ENCODE results near the gene GOLGA6C. TPM values are rescaled to one million over a fixed set of nuclear protein-coding genes. Genes with fewer than 3 reads are reported as not detected.

Gene GOLGA6C
- total and polyA plus RNA-seq, 4 donors = 0.08 TPM; not detected in 3

DNA sequence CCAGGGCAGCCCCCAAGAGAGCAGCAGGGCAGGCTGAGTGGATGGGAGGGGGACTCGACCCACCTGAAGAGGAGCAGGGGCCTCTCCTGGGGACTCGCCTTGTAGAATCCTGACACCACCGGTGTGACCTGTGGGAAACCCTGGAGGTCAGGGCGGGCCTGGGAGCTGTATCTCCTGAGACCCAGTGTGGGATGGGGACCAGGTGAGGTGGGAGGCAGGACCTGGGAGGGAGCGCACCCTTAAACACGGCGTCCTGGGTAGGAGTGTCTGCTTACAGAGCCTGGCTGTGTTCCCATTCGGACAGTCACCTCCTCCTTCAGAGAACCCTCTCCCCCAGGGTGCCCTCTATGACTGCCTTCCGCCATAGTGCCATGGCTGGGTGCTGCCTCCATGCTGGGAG is 29.3 kb upstream of the GOLGA6C start:
- H3K27ac ChIP-seq (ENCODE audit: low read depth in 1 of 2, low read length in 2 of 2) = no peak overlapping the region
- peaks cover 0 to 6% (median 0%) of the 10 kb centered on the region in 4 donors for H3K27me3 ChIP-seq (ENCODE audit: control insufficient read depth in 4 of 4, insufficient read depth in 4 of 4, low read length in 3 of 4)
- no peak overlapping the region for H3K9ac ChIP-seq (ENCODE audit: low read depth in 1 of 2, low read length in 2 of 2)
- no peaks in the 10 kb centered on the region for H3K9me3 ChIP-seq (ENCODE audit: control insufficient read depth in 4 of 4, low read length in 3 of 4)
- peaks cover 0 to 2% (median 0%) of the 10 kb centered on the region in 4 donors for H3K4me1 ChIP-seq (ENCODE audit: control insufficient read depth in 4 of 4, insufficient read depth in 4 of 4, low read length in 3 of 4)
- DNase-seq (ENCODE audit: low spot score) = no peak
- H3K36me3 ChIP-seq (ENCODE audit: control insufficient read depth in 4 of 4, insufficient read depth in 3 of 4, low read depth in 1 of 4, low read length in 3 of 4) = no peaks in the 10 kb centered on the region
- TF ChIP-seq, protein P1, sequence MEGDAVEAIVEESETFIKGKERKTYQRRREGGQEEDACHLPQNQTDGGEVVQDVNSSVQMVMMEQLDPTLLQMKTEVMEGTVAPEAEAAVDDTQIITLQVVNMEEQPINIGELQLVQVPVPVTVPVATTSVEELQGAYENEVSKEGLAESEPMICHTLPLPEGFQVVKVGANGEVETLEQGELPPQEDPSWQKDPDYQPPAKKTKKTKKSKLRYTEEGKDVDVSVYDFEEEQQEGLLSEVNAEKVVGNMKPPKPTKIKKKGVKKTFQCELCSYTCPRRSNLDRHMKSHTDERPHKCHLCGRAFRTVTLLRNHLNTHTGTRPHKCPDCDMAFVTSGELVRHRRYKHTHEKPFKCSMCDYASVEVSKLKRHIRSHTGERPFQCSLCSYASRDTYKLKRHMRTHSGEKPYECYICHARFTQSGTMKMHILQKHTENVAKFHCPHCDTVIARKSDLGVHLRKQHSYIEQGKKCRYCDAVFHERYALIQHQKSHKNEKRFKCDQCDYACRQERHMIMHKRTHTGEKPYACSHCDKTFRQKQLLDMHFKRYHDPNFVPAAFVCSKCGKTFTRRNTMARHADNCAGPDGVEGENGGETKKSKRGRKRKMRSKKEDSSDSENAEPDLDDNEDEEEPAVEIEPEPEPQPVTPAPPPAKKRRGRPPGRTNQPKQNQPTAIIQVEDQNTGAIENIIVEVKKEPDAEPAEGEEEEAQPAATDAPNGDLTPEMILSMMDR (IDR thresholded peaks at IDR 0.05; ENCODE audit: low read depth, low read length, missing input control) = no peak
- no peak for TF ChIP-seq RXRA (IDR thresholded peaks at IDR 0.05)
- TF ChIP-seq GABPA (IDR thresholded peaks at IDR 0.05 in 1 of 2, conservative IDR thresholded peaks at IDR 0.05 in 1 of 2) = no peak
- TF ChIP-seq, protein P2, sequence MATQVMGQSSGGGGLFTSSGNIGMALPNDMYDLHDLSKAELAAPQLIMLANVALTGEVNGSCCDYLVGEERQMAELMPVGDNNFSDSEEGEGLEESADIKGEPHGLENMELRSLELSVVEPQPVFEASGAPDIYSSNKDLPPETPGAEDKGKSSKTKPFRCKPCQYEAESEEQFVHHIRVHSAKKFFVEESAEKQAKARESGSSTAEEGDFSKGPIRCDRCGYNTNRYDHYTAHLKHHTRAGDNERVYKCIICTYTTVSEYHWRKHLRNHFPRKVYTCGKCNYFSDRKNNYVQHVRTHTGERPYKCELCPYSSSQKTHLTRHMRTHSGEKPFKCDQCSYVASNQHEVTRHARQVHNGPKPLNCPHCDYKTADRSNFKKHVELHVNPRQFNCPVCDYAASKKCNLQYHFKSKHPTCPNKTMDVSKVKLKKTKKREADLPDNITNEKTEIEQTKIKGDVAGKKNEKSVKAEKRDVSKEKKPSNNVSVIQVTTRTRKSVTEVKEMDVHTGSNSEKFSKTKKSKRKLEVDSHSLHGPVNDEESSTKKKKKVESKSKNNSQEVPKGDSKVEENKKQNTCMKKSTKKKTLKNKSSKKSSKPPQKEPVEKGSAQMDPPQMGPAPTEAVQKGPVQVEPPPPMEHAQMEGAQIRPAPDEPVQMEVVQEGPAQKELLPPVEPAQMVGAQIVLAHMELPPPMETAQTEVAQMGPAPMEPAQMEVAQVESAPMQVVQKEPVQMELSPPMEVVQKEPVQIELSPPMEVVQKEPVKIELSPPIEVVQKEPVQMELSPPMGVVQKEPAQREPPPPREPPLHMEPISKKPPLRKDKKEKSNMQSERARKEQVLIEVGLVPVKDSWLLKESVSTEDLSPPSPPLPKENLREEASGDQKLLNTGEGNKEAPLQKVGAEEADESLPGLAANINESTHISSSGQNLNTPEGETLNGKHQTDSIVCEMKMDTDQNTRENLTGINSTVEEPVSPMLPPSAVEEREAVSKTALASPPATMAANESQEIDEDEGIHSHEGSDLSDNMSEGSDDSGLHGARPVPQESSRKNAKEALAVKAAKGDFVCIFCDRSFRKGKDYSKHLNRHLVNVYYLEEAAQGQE (IDR thresholded peaks at IDR 0.05) = no peak
- no peak for TF ChIP-seq FOXA1 (IDR thresholded peaks at IDR 0.05)
- TF ChIP-seq NR2F2 (IDR thresholded peaks at IDR 0.05) = no peak
- TF ChIP-seq, protein P3, sequence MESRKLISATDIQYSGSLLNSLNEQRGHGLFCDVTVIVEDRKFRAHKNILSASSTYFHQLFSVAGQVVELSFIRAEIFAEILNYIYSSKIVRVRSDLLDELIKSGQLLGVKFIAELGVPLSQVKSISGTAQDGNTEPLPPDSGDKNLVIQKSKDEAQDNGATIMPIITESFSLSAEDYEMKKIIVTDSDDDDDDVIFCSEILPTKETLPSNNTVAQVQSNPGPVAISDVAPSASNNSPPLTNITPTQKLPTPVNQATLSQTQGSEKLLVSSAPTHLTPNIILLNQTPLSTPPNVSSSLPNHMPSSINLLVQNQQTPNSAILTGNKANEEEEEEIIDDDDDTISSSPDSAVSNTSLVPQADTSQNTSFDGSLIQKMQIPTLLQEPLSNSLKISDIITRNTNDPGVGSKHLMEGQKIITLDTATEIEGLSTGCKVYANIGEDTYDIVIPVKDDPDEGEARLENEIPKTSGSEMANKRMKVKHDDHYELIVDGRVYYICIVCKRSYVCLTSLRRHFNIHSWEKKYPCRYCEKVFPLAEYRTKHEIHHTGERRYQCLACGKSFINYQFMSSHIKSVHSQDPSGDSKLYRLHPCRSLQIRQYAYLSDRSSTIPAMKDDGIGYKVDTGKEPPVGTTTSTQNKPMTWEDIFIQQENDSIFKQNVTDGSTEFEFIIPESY (IDR thresholded peaks at IDR 0.05) = no peak
- TF ChIP-seq HNF4A (conservative IDR thresholded peaks at IDR 0.05) = no peak
- TF ChIP-seq EGR1 (IDR thresholded peaks at IDR 0.05; ENCODE audit: low read depth in 2 of 2) = no peak
- TF ChIP-seq HNF4G (IDR thresholded peaks at IDR 0.05) = no peak
- WGBS = 86% methylated on average over 9 of the region's 9 CpGs
- no peak overlapping the region for H3K4me3 ChIP-seq (ENCODE audit: low read depth in 1 of 3, low read length in 3 of 3)

DNA sequence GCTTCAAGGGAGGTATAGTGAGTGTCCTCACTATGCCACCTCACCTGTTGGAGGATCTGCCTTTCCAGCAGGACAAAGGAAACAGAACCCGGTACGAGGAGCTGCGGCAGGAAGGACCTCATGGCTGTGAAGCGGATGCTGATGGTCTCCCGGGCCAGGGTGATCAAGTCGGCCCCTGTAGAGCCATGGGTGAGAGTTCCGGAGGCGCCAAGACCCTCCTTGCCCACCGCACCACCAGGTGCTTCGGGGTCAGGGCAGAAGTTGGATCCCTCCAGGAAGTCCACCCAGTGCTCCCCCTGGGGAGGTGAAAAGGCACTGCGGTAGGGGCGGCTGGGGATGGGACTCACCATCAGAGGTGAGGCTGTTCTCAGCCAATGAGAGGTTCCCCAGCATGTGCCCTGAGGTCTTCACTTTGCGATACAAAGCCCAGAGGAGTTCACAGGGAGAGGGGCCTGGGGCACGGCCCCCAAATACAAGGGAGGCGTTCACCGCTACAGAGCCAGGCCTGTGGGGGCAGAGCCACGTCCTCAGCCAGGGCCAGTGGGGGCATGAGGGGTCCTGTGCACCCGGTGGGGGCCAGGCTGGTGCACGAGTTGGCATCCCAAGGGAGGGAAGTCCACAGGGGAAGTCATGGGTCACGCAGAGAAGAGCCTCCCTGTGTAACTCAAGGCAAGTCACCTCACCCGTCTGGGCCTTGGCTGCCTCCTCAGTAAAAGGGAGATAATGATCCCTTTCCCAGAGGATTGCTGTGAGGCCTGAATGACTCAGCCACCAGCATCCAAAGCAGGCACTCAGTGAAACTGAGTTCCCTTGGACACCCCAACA is 28.7 kb upstream of the GOLGA6C start:
- WGBS = 94% methylated on average over 21 of the region's 21 CpGs
- no peak overlapping the region for H3K4me3 ChIP-seq (ENCODE audit: low read depth in 1 of 3, low read length in 3 of 3)
- DNase-seq (ENCODE audit: low spot score) = no peak
- H3K4me1 ChIP-seq (ENCODE audit: control insufficient read depth in 4 of 4, insufficient read depth in 4 of 4, low read length in 3 of 4) = peaks cover 0 to 2% (median 0%) of the 10 kb centered on the region in 4 donors
- H3K36me3 ChIP-seq (ENCODE audit: control insufficient read depth in 4 of 4, insufficient read depth in 3 of 4, low read depth in 1 of 4, low read length in 3 of 4) = no peaks in the 10 kb centered on the region
- peaks cover 0 to 6% (median 0%) of the 10 kb centered on the region in 4 donors for H3K27me3 ChIP-seq (ENCODE audit: control insufficient read depth in 4 of 4, insufficient read depth in 4 of 4, low read length in 3 of 4)
- H3K9me3 ChIP-seq (ENCODE audit: control insufficient read depth in 4 of 4, low read length in 3 of 4) = no peaks in the 10 kb centered on the region
- no peak overlapping the region for H3K9ac ChIP-seq (ENCODE audit: low read depth in 1 of 2, low read length in 2 of 2)
- H3K27ac ChIP-seq (ENCODE audit: low read depth in 1 of 2, low read length in 2 of 2) = no peak overlapping the region
- TF ChIP-seq RAD21 (IDR thresholded peaks at IDR 0.05) (no peak), TAF1 (conservative IDR thresholded peaks at IDR 0.05) (no peak), JUND (IDR thresholded peaks at IDR 0.05) (no peak), HNF4A (conservative IDR thresholded peaks at IDR 0.05) (no peak), RXRA (IDR thresholded peaks at IDR 0.05) (no peak), FOXA2 (IDR thresholded peaks at IDR 0.05) (no peak), EGR1 (IDR thresholded peaks at IDR 0.05; ENCODE audit: low read depth in 2 of 2) (no peak), FOXA1 (IDR thresholded peaks at IDR 0.05) (no peak)
- TF ChIP-seq, protein P1 (IDR thresholded peaks at IDR 0.05; ENCODE audit: low read depth, low read length, missing input control) = no peak
- TF ChIP-seq, protein P4, sequence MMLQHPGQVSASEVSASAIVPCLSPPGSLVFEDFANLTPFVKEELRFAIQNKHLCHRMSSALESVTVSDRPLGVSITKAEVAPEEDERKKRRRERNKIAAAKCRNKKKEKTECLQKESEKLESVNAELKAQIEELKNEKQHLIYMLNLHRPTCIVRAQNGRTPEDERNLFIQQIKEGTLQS (IDR thresholded peaks at IDR 0.05) = no peak
- TF ChIP-seq, protein P2 (IDR thresholded peaks at IDR 0.05) = no peak

Measured in liver (tissue), 9 donors.